ENCODE measurements around the gene L1TD1.
"Not testable (repeated sequence)": the region's sequence is repeated elsewhere in the genome, so short reads cannot be mapped to it uniquely, and the experiment has no call there.

L1TD1 gene

DNA sequence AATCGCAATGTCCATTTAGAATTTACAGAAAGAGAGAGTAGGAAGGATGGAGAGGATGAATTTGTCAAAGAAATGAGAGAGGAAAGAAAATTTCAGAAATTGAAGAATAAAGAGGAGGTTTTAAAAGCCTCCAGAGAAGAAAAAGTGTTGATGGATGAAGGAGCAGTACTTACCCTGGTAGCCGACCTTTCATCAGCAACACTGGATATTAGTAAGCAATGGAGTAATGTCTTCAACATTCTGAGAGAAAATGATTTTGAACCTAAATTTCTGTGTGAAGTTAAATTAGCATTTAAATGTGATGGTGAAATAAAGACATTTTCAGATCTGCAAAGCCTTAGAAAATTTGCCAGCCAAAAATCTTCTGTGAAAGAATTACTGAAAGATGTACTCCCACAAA, 12.5 kb downstream of the L1TD1 start:
- DNase-seq (ENCODE audit: low read depth, low spot score), result no peak

DNA sequence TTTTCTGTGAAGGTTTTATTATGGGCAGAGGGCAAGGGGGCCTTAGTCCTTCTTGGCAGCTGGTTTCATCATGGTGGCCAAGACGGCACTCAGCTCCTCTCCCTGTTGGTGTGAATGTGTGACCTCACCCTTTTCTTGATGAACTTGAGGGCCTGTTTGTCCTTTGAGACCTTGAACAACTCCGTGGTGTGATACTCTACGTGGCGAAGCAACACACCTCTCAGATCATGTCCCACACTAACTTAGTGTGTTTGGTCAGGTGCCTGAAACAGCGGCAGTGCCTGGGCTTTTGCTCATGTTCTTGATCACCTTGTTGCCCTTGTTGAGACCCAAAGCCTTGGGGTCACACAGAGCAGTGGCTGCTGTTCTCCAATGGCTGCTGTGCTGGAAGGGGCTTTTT, 13.4 kb downstream of the L1TD1 start:
- DNase-seq (ENCODE audit: low read depth, low spot score), result no peak

DNA sequence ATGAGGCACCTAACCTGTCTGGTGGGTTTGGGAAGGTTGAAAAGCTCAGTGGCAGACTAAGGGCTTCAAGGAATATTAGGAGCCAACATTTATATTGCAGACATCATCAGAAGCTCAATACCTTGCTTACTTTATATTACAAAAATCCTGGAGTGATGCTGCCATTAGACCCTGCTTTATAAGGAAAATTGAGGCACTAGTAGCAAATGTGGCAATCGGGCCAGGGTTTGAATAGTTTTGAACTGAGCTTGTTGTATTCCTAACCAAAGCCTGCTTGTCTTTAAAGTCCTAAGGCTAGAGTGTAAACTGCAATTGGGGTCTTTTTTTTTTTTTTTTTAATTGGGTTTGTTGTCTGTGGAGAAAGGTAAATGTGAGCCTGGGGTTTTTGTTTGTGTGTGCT, 14.3 kb downstream of the L1TD1 start:
- no peak for DNase-seq (ENCODE audit: low read depth, low spot score)

DNA sequence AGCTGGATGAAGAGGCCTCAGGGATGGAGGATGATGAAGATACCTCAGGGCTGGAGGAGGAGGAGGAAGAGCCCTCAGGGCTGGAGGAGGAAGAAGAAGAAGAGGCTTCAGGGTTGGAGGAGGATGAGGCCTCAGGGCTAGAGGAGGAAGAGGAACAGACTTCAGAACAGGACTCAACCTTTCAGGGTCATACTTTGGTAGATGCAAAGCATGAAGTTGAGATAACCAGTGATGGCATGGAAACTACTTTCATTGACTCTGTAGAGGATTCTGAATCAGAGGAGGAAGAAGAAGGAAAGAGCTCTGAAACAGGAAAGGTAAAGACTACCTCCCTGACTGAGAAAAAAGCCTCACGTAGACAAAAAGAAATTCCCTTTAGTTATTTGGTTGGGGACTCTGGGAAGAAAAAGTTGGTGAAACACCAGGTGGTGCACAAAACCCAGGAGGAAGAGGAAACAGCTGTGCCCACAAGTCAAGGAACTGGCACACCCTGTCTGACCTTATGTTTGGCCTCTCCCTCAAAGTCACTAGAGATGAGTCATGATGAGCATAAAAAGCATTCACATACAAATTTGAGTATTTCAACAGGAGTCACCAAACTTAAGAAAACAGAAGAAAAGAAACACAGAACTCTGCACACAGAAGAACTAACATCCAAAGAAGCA, 15.4 kb downstream of the L1TD1 start:
- no peak for DNase-seq (ENCODE audit: low read depth, low spot score)

DNA sequence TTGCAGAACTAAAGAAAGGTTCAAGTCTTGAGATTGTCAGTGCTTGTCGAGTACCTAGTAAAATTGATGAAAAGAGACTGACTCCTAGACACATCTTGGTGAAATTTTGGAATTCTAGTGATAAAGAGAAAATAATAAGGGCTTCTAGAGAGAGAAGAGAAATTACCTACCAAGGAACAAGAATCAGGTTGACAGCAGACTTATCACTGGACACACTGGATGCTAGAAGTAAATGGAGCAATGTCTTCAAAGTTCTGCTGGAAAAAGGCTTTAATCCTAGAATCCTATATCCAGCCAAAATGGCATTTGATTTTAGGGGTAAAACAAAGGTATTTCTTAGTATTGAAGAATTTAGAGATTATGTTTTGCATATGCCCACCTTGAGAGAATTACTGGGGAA, 16.3 kb downstream of the L1TD1 start:
- no peak for DNase-seq (ENCODE audit: low read depth, low spot score)

DNA sequence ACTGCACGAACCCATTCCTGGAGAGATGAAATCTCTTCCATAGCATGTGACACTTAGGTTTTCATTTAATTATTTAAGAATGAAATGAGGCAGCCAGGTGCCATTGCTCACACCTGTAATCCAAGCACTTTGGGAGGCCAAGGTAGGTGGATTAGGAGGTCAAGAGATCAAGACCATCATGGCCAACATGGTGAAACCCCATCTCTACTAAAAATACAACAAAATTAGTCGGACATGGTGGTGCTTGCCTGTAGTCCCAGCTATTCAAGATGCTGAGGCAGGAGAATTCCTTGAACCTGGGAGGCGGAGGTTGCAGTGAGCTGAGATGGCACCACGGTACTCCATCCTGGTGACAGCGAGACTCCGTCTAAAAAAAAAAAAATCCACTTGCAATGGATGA, 17.8 kb downstream of the L1TD1 start:
- no peak for DNase-seq (ENCODE audit: low read depth, low spot score)

DNA sequence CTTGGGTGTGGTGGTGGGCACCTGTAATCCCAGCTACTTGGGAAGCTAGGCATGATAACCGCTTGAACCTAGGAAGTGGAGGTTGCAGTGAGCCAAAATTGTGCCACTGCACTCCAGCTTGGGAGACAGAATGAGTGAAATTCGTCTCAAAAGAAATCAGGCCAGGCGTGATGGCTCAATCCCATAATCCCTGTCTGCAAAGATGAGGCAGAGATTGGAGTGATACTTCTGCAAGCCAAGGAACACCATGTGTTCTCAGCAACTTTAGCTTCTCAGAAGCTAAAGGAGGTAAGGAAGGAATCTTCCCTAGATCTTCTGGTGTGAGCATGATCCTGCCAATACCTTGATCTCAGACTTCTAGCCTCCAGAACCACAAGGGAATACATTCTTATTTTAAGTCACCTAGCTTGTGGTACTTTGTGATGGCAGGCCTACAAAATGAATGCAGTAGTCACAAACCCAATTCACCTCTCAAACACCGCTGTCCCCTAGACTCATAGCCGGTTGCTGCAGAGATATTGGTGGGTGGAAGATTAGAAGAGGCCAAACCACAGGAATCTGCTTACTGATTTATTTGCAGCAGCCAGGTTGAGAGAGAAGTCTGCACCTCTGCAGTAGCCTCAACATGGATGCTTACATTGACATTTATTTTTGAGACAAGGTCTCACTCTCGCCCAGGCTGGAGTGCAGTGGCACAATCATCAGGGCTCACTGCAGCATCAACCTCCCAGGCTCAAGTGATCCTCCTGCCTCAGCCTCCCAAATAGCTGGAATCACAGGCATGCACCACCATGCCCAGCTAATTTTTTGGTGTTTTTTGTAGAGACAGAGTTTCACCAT, 18.6 kb downstream of the L1TD1 start:
- peak; percentile 52 for DNase-seq (ENCODE audit: low read depth, low spot score)

DNA sequence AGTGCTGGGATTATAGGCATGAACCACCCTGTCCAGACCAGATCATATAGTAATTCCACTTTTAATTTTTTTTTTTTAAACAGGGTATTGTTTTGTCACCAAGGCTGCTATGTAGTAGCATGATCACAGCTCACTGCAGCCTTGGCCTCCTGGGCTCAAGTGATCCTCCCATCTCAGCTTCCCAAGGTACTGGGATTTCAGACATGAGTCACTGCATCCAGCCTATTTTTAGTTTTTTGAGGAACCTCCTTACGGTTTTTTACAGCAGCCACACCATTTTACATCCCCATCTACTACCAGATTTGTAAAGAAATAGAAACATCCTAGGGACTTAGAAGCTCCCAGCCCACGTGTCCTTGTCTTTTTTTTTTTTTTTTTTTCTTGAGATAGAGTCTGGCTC, 24.0 kb downstream of the L1TD1 start:
- no peak for DNase-seq (ENCODE audit: low read depth, low spot score)

DNA sequence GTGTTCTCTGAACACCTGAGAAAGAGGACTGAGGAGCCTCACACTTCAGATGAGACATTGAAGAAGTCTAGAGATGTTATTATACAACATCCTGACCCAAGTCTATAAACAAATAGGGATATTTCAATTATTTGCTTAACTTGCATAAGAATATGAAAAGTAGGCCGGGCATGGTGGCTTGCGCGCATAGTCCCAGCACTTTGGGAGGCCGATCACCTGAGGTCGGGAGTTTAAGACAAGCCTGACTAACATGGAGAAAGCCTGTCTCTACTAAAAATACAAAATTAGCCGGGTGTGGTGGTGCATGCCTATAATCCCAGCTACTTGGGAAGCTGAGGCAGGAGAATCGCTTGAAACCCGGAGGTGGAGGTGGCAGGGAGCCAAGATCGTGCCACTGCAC, 25.8 kb downstream of the L1TD1 start:
- not testable (repeated sequence) for DNase-seq (ENCODE audit: low read depth, low spot score)

DNA sequence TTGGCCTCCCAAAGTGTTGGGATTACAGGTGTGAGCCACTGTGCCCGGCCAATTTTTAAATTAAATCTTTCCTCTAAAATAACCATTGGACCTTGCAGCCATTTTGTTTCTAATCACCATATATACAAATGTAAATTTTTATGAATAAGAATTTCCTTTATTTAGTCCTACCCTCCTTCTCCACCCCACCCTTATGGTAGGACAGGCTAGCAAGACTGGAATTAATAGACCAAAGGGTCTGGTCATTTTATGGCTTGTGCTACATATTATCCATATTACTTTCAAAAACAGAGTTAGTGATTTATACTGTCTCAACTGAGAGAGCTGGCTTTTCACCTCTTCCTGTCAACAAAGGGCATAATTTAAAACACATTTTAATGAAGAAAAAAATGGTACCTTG, 26.5 kb downstream of the L1TD1 start:
- no peak for DNase-seq (ENCODE audit: low read depth, low spot score)

DNA sequence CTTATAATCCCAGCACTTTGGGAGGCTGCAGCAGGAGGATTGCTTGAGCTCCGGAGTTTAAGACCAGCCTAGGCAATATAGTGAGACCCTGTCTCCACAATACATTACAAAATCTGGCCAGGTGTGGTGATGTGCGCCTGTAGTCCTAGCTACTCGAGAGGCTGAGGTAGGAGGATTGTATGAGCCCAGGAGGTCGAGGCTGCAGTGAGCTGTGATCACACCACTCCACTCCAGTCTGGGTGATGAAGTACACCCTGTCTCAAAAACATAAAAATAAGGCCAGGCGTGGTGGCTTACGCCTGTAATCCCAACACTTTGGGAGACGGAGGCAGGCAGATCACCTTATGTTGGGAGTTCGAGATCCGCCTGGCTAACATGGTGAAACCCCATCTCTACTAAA, 27.7 kb downstream of the L1TD1 start:
- no peak for DNase-seq (ENCODE audit: low read depth, low spot score)

DNA sequence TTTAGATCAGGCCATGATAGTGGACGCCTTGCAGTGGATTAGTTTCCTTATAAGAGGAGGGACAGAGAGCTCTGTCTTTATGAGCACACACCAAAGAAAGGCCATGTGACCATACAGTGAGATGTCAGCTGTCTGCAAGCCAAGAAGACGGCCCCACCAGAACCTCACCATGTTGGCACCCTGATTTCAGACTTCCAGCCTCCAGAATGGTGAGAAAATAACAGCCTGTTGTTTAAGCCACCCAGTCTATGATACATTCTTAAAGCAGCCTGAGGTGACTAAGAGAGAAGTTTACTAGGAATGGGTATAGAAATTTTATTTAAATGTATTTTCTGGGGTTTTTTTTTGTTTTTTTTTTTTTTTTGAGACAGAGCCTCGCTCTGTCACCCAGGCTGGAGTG, 29.5 kb downstream of the L1TD1 start:
- no peak for DNase-seq (ENCODE audit: low read depth, low spot score)

DNA sequence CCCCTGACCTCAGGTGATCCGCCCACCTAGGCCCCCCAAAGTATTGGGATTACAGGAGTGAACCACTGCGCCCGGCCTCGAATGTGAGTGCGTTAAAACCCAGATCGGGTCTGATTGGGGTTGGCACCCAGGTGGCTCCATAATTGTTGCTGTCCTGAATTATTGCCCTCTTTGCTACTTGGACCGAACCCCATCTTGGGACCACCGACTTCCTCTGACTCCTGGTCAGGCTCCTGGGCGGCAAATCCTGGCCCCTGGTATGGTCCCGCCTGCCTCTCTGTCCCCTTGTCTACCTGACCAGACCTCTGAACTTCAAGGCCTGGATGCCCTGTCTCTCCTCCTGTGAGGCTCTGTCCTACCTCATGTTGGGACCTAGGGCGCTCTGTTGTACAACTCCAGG, 32.8 kb downstream of the L1TD1 start:
- DNase-seq (ENCODE audit: low read depth, low spot score), result no peak

DNA sequence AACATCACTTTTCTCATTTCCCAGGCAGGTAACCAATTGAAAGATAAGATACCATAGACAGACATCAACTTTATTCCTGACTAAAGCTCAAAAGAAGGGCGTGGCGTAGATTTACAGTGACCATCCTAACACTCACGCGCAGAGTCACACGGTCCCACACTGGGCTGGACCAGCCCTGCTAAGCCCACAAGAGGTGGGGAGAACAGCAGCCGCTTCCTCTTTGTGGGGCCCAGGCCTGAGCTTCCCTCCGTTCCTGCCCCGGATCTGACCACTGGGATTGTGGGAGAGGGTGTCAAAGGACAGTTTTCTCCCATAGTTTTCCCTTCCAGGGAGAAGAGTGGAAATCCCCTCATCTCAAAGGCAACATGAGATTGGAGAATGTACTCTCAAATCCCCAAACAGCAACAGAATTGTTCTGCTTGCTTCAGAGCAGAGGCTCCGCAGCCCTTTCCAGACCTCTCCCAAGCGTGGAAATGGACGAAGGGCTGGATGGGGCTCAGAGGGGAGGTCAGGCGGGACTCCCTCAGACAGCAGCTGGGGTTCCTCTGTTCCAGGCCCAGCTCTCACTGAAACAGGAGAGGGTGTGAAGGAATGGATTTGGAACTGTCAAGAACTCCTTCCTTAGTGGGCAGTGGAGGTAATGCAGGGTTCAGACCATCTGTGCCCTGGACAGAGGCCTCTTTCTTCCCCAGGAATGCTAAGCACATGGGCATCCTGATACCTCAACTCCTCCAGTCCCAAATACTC, 33.7 kb downstream of the L1TD1 start:
- DNase-seq (ENCODE audit: low read depth, low spot score), result no peak

DNA sequence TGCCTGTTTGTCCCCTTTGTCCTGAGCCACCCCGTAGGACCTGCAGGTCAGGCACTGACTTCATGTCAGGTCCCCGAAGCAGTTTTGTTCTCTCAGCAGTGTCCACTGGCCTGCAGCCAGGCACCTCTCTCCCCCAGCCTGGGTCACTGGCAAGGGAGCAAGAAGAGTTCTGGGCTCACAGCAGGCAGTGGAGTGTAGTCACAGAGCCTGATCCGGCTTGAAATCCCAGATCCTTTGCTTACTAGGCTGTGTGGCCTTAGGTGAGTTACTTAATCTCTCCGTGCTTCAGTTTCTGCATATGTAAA, 34.2 kb downstream of the L1TD1 start:
- no peak for DNase-seq (ENCODE audit: low read depth, low spot score)

DNA sequence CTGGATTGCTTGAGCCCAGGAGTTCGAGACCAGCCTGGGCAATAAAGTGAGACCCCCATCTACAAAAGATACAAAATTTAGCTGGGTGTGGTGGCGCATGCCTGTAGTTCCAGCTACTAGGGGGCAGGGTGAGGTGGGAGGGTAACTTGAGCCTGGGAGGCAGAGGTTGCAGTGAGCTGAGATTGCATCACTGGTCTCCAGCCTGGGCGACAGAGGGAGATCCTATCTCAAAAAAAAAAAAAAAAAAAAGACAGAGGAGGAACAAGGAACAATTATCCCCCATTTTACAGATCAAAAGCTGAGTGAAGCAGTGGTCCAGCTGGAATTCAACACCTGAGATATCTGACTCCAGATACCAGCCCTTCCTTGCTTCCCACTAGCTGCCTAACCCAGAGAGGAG, 34.8 kb downstream of the L1TD1 start:
- no peak for DNase-seq (ENCODE audit: low read depth, low spot score)

DNA sequence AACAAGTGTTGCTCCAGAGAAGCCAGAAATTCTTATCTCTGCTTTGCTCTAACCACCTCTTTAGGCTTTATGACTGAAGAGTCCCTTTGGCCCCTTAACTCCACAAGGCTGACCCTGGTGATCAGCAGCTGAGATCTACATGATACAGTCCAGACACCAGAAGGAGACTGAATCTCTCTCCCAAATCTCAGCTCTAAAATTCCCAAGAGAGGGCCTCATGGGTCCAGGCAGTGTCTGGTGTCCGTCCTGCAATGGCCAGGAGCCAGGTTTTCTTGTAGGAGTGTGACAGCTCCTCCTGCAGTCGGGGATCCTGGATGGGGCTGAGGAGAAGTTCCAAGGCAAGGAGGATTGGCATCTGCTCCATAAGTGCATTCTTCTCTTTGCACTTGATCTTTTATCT, 35.3 kb downstream of the L1TD1 start:
- DNase-seq (ENCODE audit: low read depth, low spot score), result no peak

DNA sequence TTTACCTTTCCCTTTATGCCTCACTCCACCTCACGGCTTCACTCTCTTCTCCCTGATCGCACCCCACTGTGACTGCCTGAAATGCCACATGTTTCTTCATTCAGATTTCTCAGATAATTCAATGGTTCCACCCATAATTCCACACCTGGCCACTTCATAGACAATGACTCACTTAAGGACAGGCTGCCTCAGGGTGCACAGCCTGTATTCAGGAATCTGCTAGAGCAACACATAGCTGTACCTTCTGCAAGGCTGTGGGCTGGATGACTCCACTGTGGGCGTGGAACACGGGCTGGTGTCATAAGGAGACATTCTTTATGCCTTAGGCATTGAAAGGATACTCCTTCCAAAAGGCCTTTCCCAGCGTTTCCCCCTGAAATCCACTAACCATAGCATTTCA, 36.1 kb downstream of the L1TD1 start:
- DNase-seq (ENCODE audit: low read depth, low spot score), result no peak

DNA sequence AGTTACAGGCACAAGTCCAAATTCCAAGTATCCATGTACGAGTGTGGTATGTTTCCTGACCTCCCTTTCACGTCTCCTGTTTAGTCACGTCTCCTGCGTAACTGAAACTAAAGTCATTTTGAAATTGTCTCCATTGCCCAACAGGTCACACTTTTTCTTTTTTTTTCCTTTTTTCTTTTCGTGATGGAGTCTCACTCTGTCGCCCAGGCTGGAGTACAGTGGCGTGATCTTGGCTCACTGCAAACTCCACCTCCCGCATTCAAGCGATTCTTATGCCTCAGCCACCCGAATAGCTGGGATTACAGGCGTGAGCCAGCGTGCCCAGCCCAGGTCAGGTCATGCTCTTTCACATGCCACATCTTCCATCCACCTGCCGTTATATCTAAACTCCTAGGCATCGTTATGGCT, 38.2 kb downstream of the L1TD1 start:
- DNase-seq (ENCODE audit: low read depth, low spot score), result no peak

DNA sequence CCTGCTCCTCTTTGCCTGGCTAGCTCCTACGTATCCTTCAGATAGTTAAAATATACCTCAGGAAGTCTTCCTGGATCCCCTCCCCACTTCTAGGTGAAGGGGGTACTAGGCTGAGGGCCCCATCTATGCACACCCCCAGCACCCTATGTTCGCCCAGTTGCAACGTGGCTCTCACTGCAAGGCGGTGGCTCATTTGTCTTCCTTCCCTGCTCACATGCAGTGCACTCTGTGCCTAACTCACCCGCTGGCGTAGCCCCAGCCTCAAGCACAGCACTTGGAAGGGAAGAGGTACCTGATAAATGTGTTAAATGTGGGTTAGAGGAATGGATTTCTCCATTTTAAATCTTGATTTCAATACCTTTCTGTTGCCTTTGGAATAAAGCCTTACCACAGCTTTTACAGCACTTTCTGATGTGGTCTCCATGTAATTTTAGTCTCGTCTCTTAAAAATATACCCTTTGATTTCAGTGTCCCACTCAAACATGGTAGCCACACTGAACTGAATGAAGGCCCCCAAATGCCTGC, 39.3 kb downstream of the L1TD1 start:
- DNase-seq (ENCODE audit: low read depth, low spot score), result no peak

DNA sequence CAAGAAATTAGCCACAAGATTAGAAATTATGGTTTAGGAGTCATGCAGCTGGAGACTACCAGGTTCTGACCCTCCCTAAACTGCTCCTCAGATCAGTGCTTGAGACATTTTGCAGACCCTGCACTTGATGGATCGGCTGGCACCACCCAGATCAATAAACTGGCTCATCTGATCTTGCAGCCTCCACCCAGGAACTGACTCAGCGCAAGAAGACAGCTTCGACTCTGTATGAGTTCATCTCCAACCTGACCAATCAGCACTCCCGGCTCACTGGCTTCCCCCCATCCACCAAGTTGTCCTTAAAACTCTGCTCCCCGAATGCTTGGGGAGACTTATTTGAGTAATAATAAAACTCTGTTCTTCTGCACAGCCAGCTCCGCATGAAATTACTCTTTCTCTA, 40.0 kb downstream of the L1TD1 start:
- no peak for DNase-seq (ENCODE audit: low read depth, low spot score)

DNA sequence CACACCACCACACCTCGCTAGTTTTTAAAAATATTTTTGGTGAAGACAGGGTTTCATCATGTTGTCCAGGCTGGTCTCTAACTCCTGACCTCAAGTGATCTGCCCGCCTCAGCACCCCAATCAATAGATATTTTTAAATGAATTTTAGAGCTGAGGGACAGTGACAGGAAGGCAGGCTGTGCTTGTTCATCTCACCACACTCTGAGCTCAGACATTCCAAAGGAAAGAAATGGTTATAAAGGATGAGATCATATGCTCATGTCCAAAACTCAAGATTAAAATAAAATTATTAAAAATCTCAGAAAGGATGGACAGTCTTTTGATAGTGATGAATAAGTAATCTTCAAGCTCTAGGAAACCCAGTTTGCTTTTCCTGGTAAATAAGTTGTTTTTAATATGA, 40.9 kb downstream of the L1TD1 start:
- no peak for DNase-seq (ENCODE audit: low read depth, low spot score)

DNA sequence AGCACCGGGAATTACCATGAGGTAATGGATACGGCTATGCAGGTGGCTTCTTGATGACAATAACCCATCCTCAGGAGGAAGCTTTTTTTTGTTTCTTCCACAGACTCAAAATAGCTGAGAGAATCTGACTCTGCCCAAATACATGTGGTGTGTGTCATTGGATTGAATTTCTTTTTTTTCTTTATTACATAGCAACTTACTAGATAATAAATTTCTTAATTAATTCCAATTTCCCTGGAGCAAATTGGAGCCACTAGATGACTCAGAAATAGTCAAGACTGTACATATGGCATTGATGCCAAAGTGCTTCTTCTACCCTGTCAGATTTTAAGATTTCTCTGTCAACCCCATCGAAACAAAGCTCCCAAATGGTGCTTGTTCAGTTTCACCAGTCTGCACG, 42.7 kb downstream of the L1TD1 start:
- no peak for DNase-seq (ENCODE audit: low read depth, low spot score)

Measured in iPS DF 19.7 (cell line).